G401 (cell line): ENCODE results near the gene ZNF790. TPM values are rescaled to one million over a fixed set of nuclear protein-coding genes. Genes with fewer than 3 reads are reported as not detected.
"Not testable (repeated sequence)": the region's sequence is repeated elsewhere in the genome, so short reads cannot be mapped to it uniquely, and the experiment has no call there.

Experiments used
- DNase-seq: peaks from one replicate; pipeline ENCODE4 v3.0.0-alpha.2; 2015; ENCODE audit warnings: low spot score
- in situ Hi-C: cut with HindIII; loops from 2 replicates; pipeline ENCODE4 v1.10.0; 2016; ENCODE audit warnings: low sequenced_read_pairs, mixed read lengths
- total RNA-seq: library from RNA; depleted of rRNA; stranded (reverse); fragments of >200 nt; shearing (Covaris generic); gene quantifications from 2 replicates; pipeline ENCODE4 v1.2.3, GENCODE V29; 2014; rRNA removed

The ZNF790 gene
- total RNA-seq: 1.1 and 2.1 TPM in 2 replicates

DNA sequence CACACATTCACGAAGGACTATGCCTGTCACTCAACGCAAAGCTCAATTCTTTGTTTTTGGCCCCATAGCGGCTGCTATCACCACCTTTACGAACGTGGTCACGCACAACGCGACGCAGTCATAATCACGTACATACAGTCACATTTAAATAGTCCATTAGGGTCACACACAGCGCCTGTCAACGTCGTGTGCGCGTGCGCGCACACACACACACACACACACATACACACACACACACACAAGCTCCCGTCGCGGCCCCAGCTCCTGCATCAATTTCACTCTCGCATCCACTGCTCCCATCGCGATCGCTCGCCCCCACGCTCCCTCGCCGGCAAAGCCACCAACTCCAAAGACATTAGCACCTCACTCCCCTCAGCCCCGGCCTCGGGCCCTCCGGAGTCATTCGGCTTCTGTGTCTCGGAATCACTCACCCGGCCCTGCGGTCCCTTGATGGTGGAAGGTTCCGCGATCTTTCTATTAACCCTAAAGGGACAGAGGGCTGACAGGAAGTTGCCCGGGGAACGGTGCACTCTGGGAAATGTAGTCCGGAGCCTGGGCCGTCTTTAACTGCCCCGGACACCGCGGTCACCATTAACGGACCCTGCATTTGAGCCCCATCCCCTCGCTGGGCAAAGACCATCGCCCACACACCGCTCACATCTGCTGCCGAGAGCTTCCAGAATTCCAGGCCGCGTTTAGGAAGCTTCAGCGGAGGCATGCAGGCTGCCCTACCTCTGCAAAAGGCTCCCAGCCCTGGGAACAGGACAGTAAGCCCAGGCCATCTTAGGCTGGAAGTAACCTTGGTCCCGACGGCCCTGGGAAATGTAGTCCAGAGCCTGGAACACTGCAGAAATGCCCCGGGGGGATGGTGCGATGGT, at the start of gene ZNF790:
ZNF790 (minus strand) TSS at position 482 of the 878 bp plus-strand sequence. CDS start 12,768 bp downstream, outside the sequence.
- in situ Hi-C loops: no loop called here
- peak; percentile 95 for DNase-seq

DNA sequence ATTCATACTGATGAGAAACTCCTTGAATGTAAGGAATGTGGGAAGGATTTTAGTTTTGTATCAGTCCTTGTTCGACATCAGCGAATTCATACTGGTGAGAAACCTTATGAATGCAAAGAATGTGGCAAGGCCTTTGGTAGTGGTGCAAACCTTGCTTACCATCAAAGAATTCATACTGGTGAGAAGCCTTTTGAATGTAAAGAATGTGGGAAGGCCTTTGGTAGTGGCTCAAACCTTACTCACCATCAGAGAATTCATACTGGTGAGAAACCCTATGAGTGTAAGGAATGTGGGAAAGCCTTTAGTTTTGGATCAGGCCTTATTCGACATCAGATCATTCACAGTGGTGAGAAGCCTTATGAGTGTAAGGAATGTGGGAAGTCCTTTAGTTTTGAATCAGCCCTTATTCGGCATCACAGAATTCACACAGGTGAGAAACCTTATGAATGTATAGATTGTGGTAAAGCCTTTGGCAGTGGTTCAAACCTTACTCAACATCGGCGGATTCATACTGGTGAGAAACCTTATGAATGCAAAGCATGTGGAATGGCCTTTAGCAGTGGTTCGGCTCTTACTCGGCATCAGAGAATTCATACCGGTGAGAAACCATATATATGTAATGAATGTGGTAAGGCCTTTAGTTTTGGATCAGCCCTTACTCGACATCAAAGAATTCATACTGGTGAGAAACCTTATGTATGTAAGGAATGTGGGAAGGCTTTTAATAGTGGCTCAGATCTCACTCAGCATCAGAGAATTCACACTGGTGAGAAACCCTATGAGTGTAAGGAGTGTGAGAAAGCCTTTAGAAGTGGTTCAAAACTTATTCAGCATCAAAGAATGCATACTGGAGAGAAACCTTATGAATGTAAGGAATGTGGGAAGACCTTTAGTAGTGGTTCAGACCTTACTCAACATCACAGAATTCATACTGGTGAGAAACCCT, 39.1 kb upstream of the ZNF790 start:
- in situ Hi-C loops: no loop called here
- no peak for DNase-seq

DNA sequence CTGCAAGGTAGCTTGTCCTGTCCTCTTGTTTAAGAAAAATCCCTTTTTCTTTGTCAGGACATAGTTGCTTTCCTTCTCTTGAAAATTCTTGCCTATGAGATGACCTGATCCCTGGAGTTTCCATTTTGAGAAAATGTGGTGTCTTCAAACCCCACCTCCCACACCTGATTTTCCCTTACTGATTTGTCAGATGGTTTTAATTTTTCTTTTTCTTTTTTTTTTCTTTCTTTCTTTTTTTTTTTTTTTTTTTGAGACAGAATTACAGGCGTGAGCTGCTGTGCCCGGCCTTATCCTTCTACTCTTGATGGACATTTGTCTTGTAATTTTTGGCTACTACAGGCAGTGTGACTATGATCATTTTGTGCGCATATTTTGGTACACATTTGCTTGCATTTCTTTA, 13.7 kb upstream of the ZNF790 start:
- in situ Hi-C loops: no loop called here

DNA sequence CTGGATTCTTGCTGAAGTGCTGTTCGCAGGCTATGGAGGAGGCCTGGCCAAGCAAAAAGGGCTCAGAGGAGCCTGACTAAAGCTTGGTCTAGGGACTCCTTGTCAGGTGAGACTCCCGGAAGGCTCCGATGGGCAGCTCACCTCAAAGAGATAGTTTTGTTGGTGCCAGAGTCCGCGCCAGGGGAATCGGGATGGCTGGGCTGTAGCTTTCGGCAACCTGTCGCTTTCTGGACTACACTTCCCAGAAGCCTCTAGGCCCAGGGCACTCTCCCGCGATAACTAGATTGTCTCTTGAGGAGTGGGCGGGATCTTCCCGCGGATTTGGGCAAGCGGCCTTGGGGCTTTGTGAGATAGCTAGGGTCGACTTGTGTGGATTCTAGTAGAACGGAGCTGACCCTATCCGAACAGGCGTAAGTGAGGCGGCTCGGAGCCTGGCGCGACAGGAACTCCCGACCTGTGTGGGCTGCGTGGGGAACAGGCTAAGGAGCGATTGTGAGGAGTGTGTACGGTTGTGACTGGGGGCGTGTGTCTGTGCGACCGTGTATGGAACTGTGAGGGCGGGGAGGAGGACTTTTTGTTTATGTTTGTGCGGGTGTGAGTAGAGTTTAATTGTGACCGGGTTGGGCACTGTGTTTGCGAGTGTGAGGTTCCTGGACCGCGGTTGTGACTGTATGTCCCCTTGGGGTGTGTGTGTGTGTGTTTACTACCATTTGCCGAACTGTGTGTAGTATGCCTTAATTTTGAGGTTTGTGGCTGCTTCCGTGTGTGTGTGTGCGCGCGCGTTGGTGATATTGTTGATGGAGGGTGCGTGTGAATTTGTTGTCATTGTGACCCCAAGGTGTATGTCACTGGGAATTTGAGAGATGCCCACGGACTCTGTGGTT, 12.6 kb upstream of the ZNF790 start, which contains the start of gene ZNF345:
ZNF345 (plus strand) TSS at position 318 of the 884 bp plus-strand sequence. CDS start 25,955 bp downstream, outside the sequence.
- peak; percentile 97 for DNase-seq
- in situ Hi-C loops: no loop called here

More for the DNA sequence above, 13.7 kb upstream of the ZNF790 start:
- no peak for DNase-seq

DNA sequence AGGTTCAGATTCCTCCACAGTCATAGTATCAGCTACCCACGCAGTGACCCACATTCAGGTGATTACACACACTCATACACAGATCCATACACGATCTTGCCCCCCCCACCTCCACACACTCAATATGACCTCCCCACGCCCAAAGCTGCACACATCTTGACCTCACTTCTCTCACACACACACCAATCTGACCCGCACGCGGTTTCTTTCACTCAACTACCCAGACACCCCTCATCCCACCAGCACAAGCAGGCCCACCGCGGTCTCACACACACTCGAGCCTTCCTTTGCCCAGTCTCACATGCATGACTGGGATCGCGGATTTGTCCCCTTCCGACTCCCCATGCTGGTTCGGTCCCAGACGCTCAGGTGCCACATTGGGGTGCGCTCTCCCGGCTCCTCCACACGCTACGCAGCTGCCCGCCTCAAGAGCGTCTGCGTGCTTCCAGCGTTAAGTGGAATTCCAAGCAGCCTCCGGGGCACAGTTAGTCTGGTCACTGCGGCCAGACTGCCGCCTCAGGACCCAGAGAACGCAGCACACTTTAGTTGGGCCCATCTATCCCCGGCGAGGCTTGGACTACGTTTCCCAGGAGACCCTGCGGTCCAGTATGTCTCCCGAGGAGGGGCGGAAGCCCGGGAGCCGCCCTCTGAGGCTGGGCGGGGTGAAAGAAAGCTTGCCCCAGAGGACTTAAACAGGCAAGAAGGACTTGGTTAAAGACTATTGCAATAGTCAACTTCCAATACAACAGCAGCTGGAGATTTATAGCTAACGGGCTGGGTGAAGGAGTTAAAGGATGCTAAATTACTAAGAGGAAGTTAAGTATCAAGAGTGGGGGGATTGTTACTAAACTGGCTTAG, 11.7 kb upstream of the ZNF790 start:
- in situ Hi-C loops: no loop called here
- peak; percentile 94 for DNase-seq

DNA sequence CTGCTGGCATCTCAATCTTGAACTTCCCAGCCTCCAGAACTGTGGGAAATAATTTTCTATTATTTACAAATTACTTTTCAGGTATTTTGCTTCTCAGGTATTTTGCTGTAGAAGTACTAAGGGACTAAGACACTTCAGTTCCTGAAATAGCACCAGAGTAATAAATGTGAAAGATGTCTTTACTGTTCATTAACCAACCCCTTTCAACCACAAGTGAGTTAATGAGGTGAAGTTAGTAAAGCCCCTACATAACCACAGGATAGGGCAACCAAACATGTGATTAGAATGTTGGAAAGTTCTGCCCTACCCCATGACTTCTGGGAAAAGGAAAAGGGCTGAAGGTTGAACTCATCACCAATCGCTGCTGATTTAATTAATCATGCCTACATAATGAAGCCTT, 9.8 kb upstream of the ZNF790 start:
- in situ Hi-C loops: no loop called here
- no peak for DNase-seq

DNA sequence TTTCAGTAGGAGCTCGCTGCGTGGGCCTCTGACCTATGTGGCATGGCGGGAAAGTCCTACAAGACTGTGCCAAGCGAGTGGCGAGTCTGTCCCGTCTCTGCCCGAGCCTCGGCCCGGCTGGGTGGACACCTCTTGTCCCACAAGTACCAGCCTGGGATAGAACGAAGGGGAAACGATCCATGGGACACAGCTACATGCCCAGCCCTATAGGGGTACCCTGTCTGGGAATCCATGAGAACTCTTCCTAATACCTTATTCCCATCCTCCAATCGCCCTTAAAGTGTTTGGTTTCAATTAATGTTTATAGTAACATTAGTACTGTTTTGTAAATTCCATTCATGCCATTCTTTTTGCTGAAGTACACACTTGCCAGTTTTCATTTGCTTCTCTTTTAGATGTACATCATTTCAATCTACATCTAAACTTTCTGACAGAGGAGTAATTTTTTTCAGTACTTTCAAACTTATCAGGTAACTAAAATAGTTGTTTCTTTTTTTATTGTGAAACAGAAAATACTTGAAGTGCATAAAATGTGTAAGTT, 667 bp upstream of the ZNF790 start:
- in situ Hi-C loops: no loop called here
- no peak for DNase-seq

DNA sequence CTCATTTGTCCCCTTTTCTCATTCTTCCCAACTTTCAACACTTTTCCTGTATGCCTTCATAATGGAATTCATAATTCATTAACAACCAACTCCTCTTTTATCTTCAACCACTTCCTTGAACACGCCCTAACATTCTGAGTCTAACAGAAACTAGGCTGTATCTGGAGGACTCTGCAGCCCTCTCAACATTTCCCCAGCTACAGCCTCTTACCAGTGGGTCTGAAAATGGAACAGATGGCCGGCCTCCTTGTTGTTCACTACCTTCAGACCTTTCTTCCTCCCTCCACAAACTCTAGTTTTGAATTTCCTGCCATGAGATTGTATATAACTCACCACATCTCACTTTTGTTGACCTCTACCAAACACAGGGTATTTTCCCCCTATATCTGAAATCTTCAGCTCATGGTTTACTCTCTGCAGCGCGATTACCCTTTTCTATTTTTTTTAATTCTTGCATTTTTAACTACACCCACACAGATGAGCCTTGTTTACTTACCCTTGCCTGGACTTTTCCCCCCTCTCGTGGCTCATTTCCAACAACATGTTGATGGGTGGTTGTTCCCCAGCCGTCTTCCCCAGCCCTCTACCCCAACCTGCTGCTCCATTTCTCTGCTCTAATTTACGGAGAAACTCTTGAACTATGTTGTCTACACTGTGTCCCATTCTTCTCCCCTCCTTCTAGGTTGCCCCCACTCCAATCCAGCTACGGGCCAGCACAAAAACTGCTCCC, 846 bp downstream of the ZNF790 start:
- in situ Hi-C loops: no loop called here
- DNase-seq: peak; percentile 4

DNA sequence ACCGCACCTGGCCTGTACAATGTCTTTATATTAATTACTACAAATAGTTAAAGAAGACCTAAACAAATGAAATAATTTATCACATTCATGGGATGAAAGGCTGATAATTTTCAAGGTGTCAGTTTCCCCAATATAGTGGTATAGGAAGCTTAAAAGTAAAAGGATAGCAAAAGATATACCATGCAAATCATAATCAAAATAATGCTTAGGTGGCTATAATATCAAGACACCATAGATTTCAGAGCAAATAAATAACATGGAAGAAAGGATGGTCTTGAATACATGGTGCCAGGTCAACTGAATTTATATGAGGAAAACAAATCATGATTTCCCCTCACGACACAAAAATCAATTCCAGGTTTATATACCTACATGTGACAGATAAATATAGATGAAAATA, 4.8 kb downstream of the ZNF790 start:
- in situ Hi-C loops: no loop called here
- no peak for DNase-seq

DNA sequence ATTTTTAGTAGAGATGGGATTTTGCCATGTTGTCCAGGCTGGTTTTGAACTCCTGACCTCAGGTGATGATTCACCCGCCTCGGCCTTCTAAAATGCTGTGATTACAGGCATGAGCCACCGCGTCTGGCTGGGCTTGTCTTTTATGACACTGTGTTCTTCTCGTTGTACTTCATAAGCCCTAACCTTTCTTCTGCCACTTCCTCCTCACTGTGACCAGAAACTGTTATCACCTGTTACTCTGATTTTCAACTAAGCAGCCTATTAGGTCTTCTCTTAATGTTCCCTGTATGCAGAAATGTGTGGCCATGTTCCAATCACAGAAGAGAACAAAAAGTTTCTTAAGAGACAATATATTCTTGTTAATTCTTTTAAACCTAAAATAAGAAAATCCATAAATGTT, 16.4 kb downstream of the ZNF790 start:
- in situ Hi-C loops: no loop called here
- no peak for DNase-seq

DNA sequence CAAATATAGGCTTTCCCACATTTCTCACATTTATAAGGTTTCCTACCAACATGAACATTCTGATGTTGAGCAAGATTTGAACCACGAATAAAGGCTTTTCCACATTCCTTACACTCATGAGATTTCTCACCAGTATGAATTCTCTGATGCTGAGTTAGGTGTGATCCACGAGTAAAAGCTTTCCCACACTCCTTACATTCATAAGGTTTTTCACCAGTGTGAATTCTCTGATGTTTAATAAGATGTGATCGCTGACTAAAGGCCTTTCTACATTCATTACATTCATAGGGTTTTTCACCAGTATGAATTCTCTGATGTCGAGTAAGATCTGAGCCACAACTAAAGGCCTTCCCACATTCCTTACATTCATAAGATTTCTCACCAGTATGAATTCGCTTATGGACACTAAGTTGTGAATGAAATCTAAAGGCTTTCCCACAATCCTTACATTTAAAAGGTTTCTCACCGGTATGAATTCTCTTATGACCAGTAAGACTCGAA, 19.0 kb downstream of the ZNF790 start:
- in situ Hi-C loops: no loop called here
- no peak for DNase-seq

DNA sequence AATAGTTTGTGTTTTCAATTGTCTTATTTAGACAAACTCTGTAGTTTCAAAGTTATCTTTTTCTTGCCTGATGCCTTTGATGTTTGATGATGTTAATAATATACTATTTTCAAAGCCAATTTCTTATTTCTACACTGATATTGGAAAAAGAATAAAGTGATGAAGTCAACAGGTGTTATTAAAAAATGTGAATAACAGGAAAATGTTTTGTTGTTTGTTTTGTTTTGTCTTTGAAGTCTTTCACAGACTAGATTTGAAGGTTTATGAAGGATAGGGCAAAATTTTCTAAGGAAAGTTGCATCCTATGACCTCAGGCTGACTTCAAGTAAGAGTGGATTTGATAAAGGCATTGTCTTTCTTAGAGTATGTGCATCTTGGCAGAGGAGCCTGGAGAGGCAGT, 31.2 kb downstream of the ZNF790 start:
- in situ Hi-C loops: no loop called here
- no peak for DNase-seq

DNA sequence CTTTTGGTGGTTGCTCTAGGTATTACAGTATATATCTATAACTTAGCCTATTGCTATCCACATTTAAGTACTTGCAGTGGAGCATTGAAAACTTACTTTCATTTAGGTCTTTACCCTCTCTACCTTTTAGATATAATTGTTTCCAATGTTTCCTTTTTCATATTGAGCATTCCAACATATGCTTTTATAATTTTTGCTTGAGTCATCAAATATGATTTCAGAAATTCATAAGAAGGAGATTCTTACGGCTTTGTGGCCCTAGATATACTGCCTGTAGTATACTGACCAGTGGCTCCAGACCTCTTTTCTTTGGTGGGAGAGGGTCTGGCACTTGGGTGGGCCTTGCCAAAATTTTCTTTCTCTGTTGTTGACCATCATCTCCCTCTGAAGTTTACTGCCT, 32.8 kb downstream of the ZNF790 start:
- DNase-seq: no peak
- in situ Hi-C loops: no loop called here

DNA sequence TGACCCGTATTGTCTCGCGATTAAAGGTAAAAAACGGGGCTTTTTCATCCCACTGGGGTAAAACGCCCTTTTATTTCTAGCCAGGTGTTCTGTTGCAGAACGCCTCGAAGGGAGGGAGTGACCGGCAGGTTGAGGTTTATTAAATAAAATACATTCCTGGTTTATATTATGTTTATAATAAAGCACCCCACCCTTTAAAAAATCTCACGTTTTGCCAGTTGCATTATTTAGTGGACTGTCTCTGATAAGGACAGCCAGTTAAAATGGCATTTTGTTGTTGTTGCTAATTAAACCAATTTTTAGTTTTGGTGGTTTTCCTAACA, 40.4 kb downstream of the ZNF790 start:
- no peak for DNase-seq
- in situ Hi-C loops: no loop called here

DNA sequence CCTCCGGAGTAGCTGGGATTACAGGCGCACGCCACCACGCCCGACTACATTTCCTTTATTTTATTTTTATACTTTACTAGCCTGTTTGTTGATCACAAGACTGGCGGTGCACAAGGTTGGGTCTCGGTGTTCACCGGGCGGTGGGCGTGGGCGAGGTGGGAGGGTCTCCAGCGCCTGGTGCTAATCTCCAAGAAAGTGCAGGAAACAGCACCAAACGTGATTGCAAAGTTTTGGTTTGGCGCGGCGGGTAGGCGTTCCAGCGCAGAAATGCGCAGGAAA, 41.5 kb downstream of the ZNF790 start:
- DNase-seq: no peak
- in situ Hi-C loops: no loop called here

DNA sequence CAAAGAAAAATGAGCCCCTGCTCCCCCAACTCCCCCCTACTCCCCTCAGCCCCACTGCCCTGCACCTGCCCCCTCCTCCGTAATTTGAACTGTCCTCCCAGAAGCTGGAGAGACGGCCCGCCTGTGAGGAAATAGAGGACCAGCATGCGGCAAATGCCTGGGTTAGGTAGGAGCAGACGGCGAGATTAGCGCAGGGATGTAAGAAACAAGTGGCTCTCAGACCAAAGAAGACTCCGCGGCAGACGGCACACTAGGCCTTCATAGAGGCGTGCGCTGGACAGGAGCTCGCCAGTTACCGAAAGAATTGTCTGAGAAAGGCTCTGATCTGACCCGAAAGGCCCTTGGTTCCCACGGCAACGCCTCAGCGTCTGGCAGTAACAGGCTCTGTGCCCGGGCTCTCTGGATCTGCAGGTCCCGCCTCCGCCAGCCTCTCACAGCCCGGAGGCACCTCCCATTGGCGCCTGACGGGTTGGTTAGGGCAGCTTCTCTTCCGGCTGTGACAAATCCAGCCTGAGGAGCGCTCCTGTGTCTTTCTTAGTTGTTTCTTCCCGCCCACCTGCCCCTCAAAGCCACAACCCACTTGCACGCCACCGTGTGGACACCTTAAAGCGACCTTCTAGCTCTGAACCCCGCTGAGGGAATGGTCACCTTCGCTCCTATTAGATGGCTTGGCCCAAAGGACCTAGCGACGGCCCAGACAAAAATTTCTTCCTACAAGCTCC, 46.6 kb downstream of the ZNF790 start:
- DNase-seq: peak; percentile 39
- in situ Hi-C loops: not testable (repeated sequence)

DNA sequence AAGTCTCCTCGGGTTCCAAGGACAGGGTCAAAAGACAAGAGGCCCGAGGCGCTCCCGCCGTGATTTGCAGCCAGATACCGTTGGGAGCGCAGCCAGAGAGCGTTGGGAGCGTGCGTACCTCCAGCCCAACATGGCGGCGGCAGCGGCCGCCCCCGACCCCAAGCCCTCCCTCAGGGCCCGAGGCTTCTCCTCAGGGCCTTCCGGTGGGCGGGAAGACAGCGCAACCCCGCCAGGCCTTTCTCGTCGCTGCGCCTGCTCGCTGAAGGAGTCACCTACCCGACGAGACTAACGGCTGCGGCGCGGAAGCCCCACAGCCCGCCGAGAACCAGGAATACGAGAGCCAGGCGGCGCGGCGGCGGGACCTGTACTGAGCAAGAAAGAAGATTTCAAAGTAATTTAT, 62.4 kb downstream of the ZNF790 start:
- in situ Hi-C loops: no loop called here
- peak; percentile 60 for DNase-seq
